ENCODE data around the gene USP22. TPM values are rescaled to one million over a fixed set of nuclear protein-coding genes. Genes with fewer than 3 reads are reported as not detected.
A peak's percentile ranks its signal among the peaks of the same experiment; 100 is the strongest.

USP22 gene
- total RNA-seq, 1 donor from 2014 or later: 257 TPM

GRCh38 chr17:20999044-20999573, 43.7 kb downstream of the USP22 start:
- DNase-seq (ENCODE audit: extremely low spot score, unreplicated experiment): no peak
- H3K4me1 Mint-ChIP-seq (ENCODE audit: unreplicated experiment): peaks cover 30% of the 10 kb centered on the region
- no peaks in the 10 kb centered on the region for H3K9me3 Mint-ChIP-seq (ENCODE audit: unreplicated experiment)
- H3K27ac Mint-ChIP-seq (ENCODE audit: unreplicated experiment): peak overlapping the region; percentile 34
- H3K4me3 Mint-ChIP-seq (ENCODE audit: unreplicated experiment): no peak overlapping the region
- no peaks in the 10 kb centered on the region for H3K27me3 Mint-ChIP-seq (ENCODE audit: unreplicated experiment)
- peaks cover 28% of the 10 kb centered on the region for H3K36me3 Mint-ChIP-seq (ENCODE audit: unreplicated experiment)
- TF ChIP-seq CTCF (IDR thresholded peaks at IDR 0.05): no peak

DNA sequence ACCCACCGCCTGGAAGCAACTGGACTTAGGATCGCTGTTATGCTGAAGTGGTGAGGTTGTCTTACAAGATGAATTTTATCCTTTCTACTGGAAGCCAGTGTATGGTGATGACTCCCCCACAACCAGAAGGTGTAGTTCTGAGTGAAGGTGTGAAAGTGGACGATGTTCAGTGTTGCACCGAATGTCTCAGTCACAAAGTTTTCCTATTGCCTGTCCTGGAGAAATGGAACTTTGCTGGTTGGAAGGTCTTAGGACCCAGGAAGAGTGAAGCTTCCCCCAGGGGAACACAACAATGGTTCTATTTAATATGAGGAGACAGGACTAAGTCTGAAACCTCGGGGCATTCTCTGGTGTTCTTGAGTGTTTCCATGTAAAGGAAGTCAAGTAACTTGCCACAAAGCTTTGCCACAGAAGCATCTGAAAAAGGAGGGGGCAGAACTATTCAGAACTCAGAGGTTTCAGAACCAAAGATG, 44.2 kb downstream of the USP22 start:
- peaks cover 28% of the 10 kb centered on the region for H3K36me3 Mint-ChIP-seq (ENCODE audit: unreplicated experiment)
- peak overlapping the region; percentile 9 for H3K27ac Mint-ChIP-seq (ENCODE audit: unreplicated experiment)
- H3K4me1 Mint-ChIP-seq (ENCODE audit: unreplicated experiment): peaks cover 31% of the 10 kb centered on the region
- no peaks in the 10 kb centered on the region for H3K27me3 Mint-ChIP-seq (ENCODE audit: unreplicated experiment)
- TF ChIP-seq CTCF (IDR thresholded peaks at IDR 0.05): no peak
- no peak overlapping the region for H3K4me3 Mint-ChIP-seq (ENCODE audit: unreplicated experiment)
- no peaks in the 10 kb centered on the region for H3K9me3 Mint-ChIP-seq (ENCODE audit: unreplicated experiment)
- DNase-seq (ENCODE audit: extremely low spot score, unreplicated experiment): no peak

GRCh38 chr17:20997711-20998570, 44.9 kb downstream of the USP22 start:
- Mint-ChIP-seq H3K4me1 (ENCODE audit: unreplicated experiment) (peaks cover 35% of the 10 kb centered on the region), H3K4me3 (ENCODE audit: unreplicated experiment) (no peak overlapping the region), H3K9me3 (ENCODE audit: unreplicated experiment) (no peaks in the 10 kb centered on the region), H3K27ac (ENCODE audit: unreplicated experiment) (peak overlapping the region; percentile 9), H3K27me3 (ENCODE audit: unreplicated experiment) (no peaks in the 10 kb centered on the region), H3K36me3 (ENCODE audit: unreplicated experiment) (peaks cover 22% of the 10 kb centered on the region)
- TF ChIP-seq CTCF (IDR thresholded peaks at IDR 0.05): no peak
- no peak for DNase-seq (ENCODE audit: extremely low spot score, unreplicated experiment)

DNA sequence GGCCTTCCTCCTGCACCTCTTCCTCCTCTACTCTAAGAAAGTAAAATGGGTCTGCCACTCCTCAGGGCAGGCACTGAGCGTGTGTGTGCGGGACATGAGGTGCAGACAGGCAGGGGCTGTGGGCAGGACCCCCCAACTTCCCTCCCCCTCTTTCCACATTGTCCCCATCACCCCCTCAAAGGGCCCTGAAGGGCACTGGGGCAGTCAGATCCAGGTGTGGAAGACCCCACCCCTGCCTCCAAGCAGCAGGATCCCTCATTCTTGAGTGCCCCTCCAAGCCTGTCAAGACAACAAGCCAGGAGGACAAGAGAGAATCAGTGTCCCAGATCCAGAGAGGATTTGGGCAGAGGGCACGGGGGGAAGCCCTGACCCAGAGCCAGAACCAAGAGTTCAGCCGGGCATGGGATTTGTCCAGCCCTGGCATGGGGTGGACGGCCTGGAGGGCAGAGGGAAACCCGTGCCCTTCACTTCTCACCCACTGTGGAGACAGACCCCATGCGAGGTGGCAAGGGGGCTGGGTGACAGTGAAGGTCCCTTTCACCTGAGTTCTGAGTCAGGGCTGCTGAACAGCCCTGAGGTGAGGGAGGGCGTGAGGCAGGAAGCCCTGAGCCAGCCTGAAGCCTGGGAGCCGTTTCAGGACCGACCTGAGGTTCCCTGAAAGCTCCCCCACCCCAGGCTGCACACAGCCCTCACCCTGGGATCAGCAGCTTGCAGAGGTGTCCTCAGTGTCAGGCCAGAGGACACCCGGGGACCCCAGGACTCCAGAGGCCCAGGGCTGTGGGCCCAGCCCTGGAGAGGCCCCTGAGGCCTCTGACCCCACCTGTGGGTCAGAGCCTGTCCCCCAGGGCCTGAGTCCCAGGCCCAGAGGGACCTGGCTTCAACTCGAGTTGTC, 45.8 kb downstream of the USP22 start:
- no peak for DNase-seq (ENCODE audit: extremely low spot score, unreplicated experiment)
- Mint-ChIP-seq H3K27me3 (ENCODE audit: unreplicated experiment) (no peaks in the 10 kb centered on the region), H3K27ac (ENCODE audit: unreplicated experiment) (peak overlapping the region; percentile 47), H3K36me3 (ENCODE audit: unreplicated experiment) (peaks cover 17% of the 10 kb centered on the region), H3K4me3 (ENCODE audit: unreplicated experiment) (no peak overlapping the region), H3K4me1 (ENCODE audit: unreplicated experiment) (peaks cover 38% of the 10 kb centered on the region), H3K9me3 (ENCODE audit: unreplicated experiment) (no peaks in the 10 kb centered on the region)
- no peak for TF ChIP-seq CTCF (IDR thresholded peaks at IDR 0.05)

Data from osteocyte (in vitro differentiated cells).